Fibroblast of skin of scalp (primary cell): ENCODE measurements around the gene ADGRE2.
"Not testable (repeated sequence)": the region's sequence is repeated elsewhere in the genome, so short reads cannot be mapped to it uniquely, and the experiment has no call there.

Source experiments
- DNase-seq: peaks from one replicate; pipeline ENCODE4 v3.0.0-alpha.2; 2013

The ADGRE2 gene

DNA sequence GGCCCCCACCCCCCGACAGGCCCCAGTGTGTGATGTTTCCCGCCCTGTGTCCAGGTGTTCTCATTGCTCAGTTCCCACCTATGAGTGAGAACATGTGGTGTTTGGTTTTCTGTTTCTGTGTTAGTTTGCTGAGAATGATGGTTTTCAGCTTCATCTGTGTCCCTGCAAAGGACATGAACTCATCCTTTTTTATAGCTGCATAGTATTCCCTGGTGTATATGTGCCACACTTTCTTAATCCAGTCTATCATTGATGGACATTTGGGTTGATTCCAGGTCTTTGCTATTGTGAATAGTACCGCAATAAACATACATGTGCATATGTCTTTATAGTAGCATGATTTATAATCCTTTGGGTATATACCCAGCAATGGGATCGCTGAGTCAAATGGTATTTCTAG lies 715 bp downstream of the ADGRE2 start:
- DNase-seq = not testable (repeated sequence)

DNA sequence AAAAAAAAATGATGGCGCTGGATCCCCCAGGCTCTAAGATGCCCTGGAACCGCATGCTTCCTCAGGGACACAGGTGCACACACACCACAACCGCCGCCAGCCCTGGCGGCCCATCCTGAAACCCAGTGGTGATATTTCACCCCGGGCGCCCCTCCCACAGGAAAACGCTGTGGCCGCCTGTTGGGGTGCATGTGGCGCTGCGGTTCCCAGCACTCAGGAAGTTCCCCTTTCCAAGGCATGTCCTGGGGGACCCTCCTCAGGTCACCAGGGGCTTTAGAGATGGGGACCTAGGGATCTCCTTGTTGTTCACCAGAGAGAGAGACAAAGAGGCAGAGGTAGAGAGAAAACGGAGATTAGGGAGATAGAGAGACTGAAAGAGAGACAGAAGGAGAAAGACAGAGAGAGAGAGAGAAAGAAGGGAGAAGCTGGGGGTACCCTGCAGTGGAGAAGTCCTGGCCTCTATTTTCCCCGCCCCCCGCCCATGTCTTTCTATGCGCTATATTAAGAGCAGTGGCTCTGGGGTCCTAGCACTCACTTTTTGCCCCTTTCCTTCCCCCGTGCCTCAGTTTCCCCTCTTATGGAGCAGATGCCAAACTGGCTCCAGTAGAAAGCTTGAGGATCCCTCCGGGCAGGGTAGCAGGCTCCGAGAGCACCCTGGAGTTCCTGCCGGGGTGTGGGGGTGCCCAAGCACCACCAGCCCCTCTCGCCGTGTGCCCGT lies 2.3 kb downstream of the ADGRE2 start:
- no peak for DNase-seq

DNA sequence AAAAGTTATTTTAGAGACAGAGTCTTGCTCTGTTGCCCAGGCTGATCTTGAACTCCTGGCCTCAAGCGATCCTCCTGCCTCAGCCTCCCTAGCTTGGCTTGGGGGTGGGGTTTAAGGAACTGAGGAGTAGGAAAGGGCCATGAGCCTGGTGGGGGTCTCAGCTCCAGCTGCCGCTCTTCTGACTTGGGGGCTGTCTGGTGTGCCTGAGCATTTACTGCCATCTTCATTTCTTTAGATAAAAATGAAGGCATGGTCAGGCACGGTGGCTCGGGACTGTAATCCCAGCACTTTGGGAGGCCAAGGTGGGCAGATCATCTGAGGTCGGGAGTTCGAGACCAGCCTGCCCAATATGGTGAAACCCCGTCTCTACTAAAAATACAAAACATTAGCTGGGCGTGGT lies 3.0 kb downstream of the ADGRE2 start:
- DNase-seq = not testable (repeated sequence)

GRCh38 chr19:14774373-14774772 lies 4.0 kb downstream of the ADGRE2 start:
- DNase-seq = no peak

GRCh38 chr19:14773722-14774121 lies 4.6 kb downstream of the ADGRE2 start:
- DNase-seq = not testable (repeated sequence)

DNA sequence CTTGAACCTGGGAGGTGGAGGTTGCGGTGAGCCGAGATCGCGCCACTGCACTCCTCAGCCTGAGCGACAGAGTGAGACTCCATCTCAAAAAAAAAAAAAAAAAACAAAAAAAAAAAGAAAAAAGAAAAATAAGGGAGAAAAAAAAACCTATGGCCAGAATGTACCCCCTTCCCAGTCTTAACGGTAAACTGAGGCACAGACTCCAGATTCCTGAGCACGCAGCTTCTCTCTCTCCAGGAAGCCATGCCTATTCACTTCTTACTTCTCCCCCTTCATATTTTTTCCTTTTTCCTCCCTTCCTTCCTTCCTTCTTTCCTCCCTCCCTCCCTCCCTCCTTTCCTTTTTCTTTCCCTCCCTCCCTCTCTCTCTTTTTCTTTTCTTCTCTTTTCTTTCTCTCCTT lies 5.4 kb downstream of the ADGRE2 start:
- no peak for DNase-seq

GRCh38 chr19:14772467-14772866 lies 5.9 kb downstream of the ADGRE2 start:
- DNase-seq = no peak

GRCh38 chr19:14770944-14771839 lies 7.2 kb downstream of the ADGRE2 start:
- no peak for DNase-seq

DNA sequence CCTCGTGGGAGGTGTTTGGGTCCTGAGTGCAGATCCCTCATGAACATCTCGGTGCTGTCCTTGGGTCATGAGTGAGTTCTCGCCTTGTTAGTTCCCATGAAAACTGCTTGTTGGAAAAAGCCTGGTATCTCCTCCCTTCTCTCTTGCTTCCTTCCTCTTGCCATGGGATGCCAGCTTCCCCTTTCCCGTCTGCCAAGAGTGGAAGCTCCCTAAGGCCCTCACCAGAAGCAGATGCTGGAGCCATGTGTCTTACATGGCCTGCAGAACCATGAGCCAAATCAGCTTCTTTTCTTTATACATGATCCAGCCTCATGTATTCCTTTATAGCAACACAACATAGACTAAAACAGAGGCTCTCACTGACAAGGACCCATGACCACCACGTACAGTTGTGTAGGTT lies 8.2 kb downstream of the ADGRE2 start:
- DNase-seq = no peak

- no peak for DNase-seq
These were observed 9.2 kb downstream of the ADGRE2 start for GRCh38 chr19:14769201-14769600.

DNA sequence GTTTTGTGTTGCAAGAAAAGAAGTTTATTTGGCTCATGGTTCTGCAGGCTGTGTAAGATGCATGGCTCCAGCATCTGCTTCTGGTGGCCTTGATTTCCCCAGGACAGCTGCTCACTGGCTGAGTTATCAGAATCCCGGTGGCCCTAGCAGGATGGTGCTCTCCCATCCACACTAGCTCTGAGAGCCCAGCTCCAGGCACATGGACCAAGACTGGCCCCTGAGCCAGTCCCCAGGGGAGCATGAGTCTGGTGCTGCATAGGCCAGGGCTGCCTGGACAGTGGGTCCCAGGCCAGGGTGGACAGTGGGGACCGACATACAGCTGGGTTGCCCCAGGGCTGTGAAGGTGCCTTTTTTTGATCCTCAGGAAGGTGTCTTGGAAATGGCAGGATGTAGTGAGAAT lies 10.4 kb downstream of the ADGRE2 start:
- DNase-seq = no peak

- DNase-seq = no peak
These were observed 10.8 kb downstream of the ADGRE2 start for GRCh38 chr19:14767466-14767971.

DNA sequence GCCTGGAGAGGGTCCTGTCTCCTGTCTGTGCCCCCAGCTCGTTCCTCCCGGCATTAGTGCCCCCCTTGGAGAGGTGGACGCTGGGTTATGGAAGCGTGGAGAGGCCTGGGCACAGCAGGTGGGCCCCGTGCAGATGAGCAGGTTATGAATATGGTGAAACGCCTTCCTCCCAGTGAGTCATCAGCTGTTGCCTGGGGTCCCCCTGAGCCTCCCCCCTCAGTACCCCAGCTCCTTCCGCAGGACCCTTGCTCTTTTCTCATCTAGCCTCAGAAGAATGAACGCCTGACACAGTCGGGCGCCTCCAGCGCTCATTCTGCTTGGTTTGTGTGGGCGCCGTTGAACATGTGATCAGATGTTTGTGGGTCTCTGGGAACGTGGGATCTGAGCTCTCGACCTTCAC lies 12.5 kb downstream of the ADGRE2 start:
- DNase-seq = not testable (repeated sequence)

- DNase-seq = not testable (repeated sequence)
These were observed 13.0 kb downstream of the ADGRE2 start for GRCh38 chr19:14765403-14765802.

DNA sequence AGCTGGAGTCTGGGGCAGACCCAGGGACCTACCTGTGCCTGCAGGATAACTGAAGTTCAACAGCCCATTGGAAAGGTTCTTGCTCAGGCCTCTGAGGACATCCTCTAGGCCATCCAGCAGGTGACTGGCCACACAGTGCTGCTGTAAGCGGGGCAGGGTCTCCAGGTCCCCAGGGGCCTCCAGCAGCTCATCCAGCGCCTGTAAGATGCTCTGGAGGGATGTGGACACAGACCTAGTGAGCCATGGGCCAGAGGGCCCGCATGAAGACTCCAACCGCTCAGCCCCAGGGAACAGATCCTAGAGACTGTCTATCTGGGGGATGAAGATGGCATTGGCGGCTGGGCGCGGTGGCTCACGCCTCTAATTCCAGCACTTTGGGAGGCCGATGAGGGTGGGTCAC lies 14.0 kb downstream of the ADGRE2 start:
- no peak for DNase-seq

GRCh38 chr19:14763497-14764145 lies 14.7 kb downstream of the ADGRE2 start:
- DNase-seq = no peak

GRCh38 chr19:14762111-14762510 lies 16.2 kb downstream of the ADGRE2 start:
- no peak for DNase-seq

- DNase-seq = no peak
These were observed 16.8 kb downstream of the ADGRE2 start for GRCh38 chr19:14761607-14762006.

DNA sequence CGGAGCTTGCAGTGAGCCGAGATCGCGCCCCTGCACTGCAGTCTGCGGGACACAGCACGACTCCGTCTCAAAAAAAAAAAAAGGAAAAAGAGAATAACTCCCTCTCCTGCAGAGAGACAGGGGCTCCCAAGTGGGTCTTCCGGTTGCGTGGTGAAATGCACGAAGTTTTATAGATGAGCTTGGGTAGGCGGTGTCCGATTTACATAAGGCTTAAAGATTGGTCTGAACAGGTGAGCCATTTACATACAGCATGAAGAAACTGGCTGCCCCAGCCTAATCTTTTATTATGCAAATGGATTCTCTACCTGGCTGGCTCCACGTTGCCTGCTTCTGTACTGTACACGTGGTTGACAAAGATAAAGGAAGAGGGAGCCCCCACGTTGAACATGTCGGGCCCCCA lies 19.5 kb downstream of the ADGRE2 start:
- no peak for DNase-seq

DNA sequence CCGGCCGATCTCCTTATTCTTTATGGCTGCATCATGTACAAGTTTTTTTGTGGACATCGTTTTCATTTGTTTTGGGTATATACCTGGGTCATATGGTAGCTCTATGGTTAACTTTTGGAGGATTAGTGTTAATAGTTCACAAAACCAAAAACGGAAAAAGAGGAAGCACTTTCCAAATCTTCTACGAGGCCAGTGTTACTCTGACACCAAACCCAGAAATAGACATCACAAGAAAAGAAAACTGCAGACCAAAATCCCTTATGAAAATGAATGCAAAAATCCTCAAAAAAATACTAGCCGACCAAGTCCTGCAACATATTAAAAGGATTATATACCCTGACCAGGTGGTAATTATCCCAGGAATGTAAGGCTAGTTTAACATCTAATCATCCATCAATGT lies 29.8 kb downstream of the ADGRE2 start:
- no peak for DNase-seq

- DNase-seq = no peak
These were observed 31.5 kb downstream of the ADGRE2 start for GRCh38 chr19:14746886-14747285.

GRCh38 chr19:14735915-14736314 lies 42.4 kb downstream of the ADGRE2 start:
- no peak for DNase-seq

DNA sequence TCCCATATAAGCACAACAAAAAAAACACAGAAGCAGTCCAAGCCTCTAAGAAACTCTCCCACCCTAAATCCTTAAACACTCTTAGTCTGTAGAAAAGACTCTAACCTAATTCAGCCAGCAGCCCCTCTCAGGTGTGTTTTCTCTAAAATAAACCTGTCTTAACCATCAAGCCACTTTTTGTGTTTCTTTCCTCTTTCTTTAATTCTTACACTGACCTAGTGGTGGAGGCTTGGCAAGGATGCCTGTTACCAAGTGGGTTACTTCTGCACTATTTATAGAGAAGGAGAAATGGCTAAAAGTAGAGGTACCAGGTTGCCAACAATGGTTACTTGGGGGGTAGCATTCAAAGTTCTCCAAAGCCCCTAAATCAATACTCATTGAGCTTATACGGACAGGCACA lies 44.8 kb downstream of the ADGRE2 start:
- DNase-seq = no peak
